NCI-H146 treated with DMSO at 0.1 percent for 48 hours (cell line): ENCODE results near the gene DDHD1.
"Not testable (repeated sequence)": the region's sequence is repeated elsewhere in the genome, so short reads cannot be mapped to it uniquely, and the experiment has no call there.

Source experiments
- DNase-seq: peaks from one replicate; lab custom pipeline; 2025; ENCODE audit not compliant: unreplicated experiment; lab: John Stamatoyannopoulos, UW

Gene DDHD1

GRCh38 chr14:53109105-53110041, 43.8 kb downstream of the DDHD1 start:
- no peak for DNase-seq

- DNase-seq = no peak
Observed at GRCh38 chr14:53108292-53109104, 44.6 kb downstream of the DDHD1 start.

GRCh38 chr14:53106768-53107167, 46.4 kb downstream of the DDHD1 start:
- no peak for DNase-seq

- DNase-seq = no peak
Observed at GRCh38 chr14:53103636-53104340, 49.3 kb downstream of the DDHD1 start.

- DNase-seq = no peak
Observed at GRCh38 chr14:53093206-53093605, 59.9 kb downstream of the DDHD1 start.

GRCh38 chr14:53090853-53091252, 62.3 kb downstream of the DDHD1 start:
- DNase-seq = no peak

- not testable (repeated sequence) for DNase-seq
Observed at GRCh38 chr14:53084954-53085353, 68.2 kb downstream of the DDHD1 start.

- no peak for DNase-seq
Observed at GRCh38 chr14:53064475-53064874, 88.6 kb downstream of the DDHD1 start.

GRCh38 chr14:53062856-53063255, 90.3 kb downstream of the DDHD1 start:
- no peak for DNase-seq

GRCh38 chr14:53060046-53060445, 93.1 kb downstream of the DDHD1 start:
- no peak for DNase-seq

GRCh38 chr14:53055003-53055402, 98.1 kb downstream of the DDHD1 start:
- DNase-seq = no peak

GRCh38 chr14:53054457-53054856, 98.7 kb downstream of the DDHD1 start:
- no peak for DNase-seq

GRCh38 chr14:53048631-53049030, 104.5 kb downstream of the DDHD1 start:
- no peak for DNase-seq

GRCh38 chr14:53047307-53048069, 105.6 kb downstream of the DDHD1 start:
- DNase-seq = no peak

- DNase-seq = no peak
Observed at GRCh38 chr14:53044486-53044885, 108.6 kb downstream of the DDHD1 start.

- DNase-seq = no peak
Observed at GRCh38 chr14:53043027-53043581, 110.0 kb downstream of the DDHD1 start.

GRCh38 chr14:53042480-53042879, 110.6 kb downstream of the DDHD1 start:
- DNase-seq = no peak

GRCh38 chr14:53041067-53041466, 112.1 kb downstream of the DDHD1 start:
- no peak for DNase-seq

GRCh38 chr14:53038629-53039028, 114.5 kb downstream of the DDHD1 start:
- DNase-seq = no peak

GRCh38 chr14:53037016-53037415, 116.1 kb downstream of the DDHD1 start:
- no peak for DNase-seq
